Testis (tissue), 3 donors: Measurements from ENCODE around the gene IQSEC1. TPM values are rescaled to one million over a fixed set of nuclear protein-coding genes. Genes with fewer than 3 reads are reported as not detected.
A peak's percentile ranks its signal among the peaks of the same experiment; 100 is the strongest.

Source experiments
- DNase-seq: peaks from one replicate; pipeline ENCODE4 v3.0.0-alpha.2; 2019
- H3K27ac ChIP-seq, 2 donors: fragments of 200-600 bp; sonication (generic); one replicate each; pipeline ENCODE4 v1.5.1; 2019
- H3K27me3 ChIP-seq: fragments of 200-600 bp; sonication (generic); one replicate; pipeline ENCODE4 v1.5.1; 2019
- H3K36me3 ChIP-seq: fragments of 200-600 bp; sonication (generic); one replicate; pipeline ENCODE4 v1.5.1; 2017; ENCODE audit warnings: low read depth; ENCODE audit errors: missing control alignments
- H3K4me1 ChIP-seq: fragments of 200-600 bp; sonication (generic); one replicate; pipeline ENCODE4 v1.5.1; 2019
- H3K4me3 ChIP-seq, 2 donors: fragments of 200-600 bp; sonication (generic); one replicate each; pipeline ENCODE4 v1.5.1; 2017 to 2019
- H3K9me3 ChIP-seq: fragments of 200-600 bp; sonication (generic); one replicate; pipeline ENCODE4 v1.5.1; 2017
- CTCF ChIP-seq, 3 experiments: fragments of 450-650 bp in 2 of 3; fragments of 200-600 bp in 1 of 3; sonication (generic) in 1 of 3; IDR thresholded peaks; one replicate each; pipeline ENCODE4 v1.5.1; 2016 to 2019; ENCODE audit warnings: antibody characterized with exemption in 3 of 3, mild to moderate bottlenecking in 2 of 3, moderate library complexity in 1 of 3
- POLR2A ChIP-seq: fragments of 450-650 bp; IDR thresholded peaks from one replicate; pipeline ENCODE4 v1.6.1; 2017; ENCODE audit warnings: antibody characterized with exemption, mild to moderate bottlenecking, moderate library complexity
- WGBS, 2 donors: methylation state at CpG; one replicate each; pipeline ENCODE4 v1.1.5; 2018; 5-methylcytosine and 5-hydroxymethylcytosine counted together
- intact Hi-C: fragments of 100-400 bp; cut with DNase I; formaldehyde crosslinking; loops from one replicate; pipeline ENCODE4 v1.15.1; 2023; ENCODE audit warnings: low total_unique reads
- polyA plus RNA-seq: library from polyadenylated mRNA; stranded (reverse); fragments of 350-450 nt; fragmentation: Illumina TruSeq; extraction: RNeasy Lipid Tissue Mini Kit (QIAGEN cat#74804); gene quantifications from one replicate; pipeline ENCODE4 v1.2.3, GENCODE V29; 2014; ENCODE audit warnings: low read depth, low replicate concordance; ENCODE audit not compliant: insufficient read depth
- total RNA-seq, 2 donors: library from RNA; depleted of rRNA; stranded (reverse); fragments of >200 nt; gene quantifications; one replicate each; pipeline ENCODE4 v1.2.3, GENCODE V29; 2016

Gene IQSEC1
- total and polyA plus RNA-seq, 3 donors from 2014 or later, result 32.9 to 89.4 (median 74.3) TPM

- H3K4me3 ChIP-seq, result no peak overlapping the region
- peaks cover 26% of the 10 kb centered on the region for H3K4me1 ChIP-seq
- no peak for TF ChIP-seq CTCF (IDR thresholded peaks at IDR 0.05)
- no peak for TF ChIP-seq POLR2A
- intact Hi-C loops, result no loop called here
- WGBS, 2 donors, result 79 to 83% methylated on average over 10 to 11 of the region's 11 CpGs
- no peak overlapping the region for H3K27ac ChIP-seq
- H3K9me3 ChIP-seq, result no peaks in the 10 kb centered on the region
- DNase-seq, result no peak
- H3K36me3 ChIP-seq, result no peaks in the 10 kb centered on the region
- no peaks in the 10 kb centered on the region for H3K27me3 ChIP-seq
These were observed 108.3 kb downstream of the IQSEC1 start for GRCh38 chr3:12964711-12965612.

DNA sequence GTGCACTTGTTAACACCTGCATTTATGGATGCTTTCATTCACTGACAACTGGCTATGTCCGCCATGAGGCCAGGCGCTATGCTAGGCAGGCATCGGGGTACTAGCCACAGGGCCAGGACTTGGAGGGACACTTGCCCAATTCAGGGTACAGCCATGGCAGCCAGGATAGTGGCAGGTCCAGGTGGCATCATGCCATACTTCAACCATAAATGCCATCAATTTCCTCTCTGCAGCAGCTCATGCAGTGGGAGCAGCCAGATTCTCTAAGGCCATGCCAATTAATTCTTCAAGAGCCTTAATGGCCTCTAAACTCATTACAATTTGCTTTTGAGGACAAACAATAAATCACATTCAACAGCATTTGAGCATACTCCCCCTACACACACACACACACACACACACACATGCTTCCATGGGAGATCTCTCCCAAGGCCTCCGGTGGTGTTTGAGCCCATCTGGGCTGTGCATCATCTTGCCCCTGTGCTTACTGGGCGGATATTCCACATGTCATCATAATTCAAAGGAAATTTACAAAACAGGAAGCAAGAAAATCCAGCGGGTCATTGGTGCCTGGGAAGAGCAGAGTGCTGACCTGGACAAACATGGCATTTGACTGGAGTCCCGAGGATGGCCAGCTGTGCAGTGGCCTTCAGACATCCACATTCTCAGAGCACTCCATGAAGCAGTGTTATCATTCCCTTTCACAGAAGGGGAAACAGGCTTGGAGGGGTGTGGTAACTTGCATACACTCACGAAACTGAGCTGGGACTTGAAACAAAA lies 109.1 kb downstream of the IQSEC1 start:
- Histone ChIP-seq H3K27me3 (no peaks in the 10 kb centered on the region), H3K4me1 (peaks cover 31% of the 10 kb centered on the region), H3K36me3 (no peaks in the 10 kb centered on the region), H3K4me3 (no peak overlapping the region), H3K9me3 (no peaks in the 10 kb centered on the region), H3K27ac (no peak overlapping the region)
- intact Hi-C loops, result no loop called here
- DNase-seq, result peak; percentile 21
- 53 to 68% methylated on average over 7 to 8 of the region's 8 CpGs for WGBS, 2 donors
- TF ChIP-seq POLR2A, result no peak

DNA sequence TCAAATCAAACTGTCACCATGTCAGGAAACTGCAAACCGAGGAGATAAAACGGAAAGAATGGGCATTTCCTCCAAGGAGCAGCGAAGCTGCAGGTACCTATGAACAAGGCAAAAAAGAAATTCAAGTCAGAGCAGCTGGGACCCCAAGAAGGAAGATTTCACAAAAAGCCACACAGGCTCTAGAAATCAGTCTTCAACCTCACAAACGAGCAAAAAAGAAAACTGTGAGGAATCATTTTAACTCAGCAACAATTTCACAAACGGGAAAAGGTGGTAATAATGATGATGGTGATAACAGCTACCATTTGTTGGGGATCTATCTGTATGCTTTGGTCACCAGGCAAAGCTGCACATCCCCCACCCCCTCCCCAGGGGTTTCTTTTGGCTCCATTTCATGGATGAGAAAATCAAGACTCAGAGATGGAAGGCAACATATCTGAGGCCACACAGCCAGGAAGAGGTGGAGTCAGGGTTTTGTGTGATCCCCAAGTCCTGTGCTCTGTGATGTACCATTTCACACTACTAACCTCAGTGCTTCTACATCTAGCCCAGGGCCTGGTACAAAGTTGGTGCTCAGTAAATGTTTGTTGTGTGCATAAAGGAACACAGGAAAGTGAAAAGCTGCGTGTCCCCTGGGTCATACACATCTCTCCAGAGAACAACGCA lies 109.9 kb downstream of the IQSEC1 start:
- TF ChIP-seq POLR2A (no peak), CTCF (IDR thresholded peaks at IDR 0.05) (no peak)
- H3K27ac ChIP-seq, result no peak overlapping the region
- H3K4me1 ChIP-seq, result peaks cover 27% of the 10 kb centered on the region

DNA sequence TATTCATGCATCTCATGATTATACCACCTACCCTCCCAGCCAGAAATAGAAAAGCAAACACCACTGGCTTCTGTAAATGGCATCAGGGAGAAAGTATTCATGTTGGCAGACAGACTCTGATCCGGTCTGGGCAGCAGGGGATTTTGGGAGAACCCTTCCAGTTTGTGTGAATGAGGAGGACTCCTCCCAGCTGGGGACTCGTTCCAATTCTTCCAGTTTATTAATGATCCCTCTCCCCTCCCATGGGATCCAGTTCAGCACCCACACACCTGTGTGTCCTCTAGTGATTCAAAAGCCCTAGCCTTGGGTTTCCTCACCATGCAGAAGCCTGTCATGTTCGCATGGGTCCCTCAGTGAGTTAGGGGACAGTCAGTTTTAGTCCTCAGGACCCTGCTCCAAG lies 110.9 kb downstream of the IQSEC1 start:
- WGBS, 2 donors, result 82 to 94% methylated on average over 3 of the region's 3 CpGs
- no peak for TF ChIP-seq CTCF (IDR thresholded peaks at IDR 0.05)
- TF ChIP-seq POLR2A, result no peak
- Histone ChIP-seq H3K36me3 (no peaks in the 10 kb centered on the region), H3K27ac (no peak overlapping the region), H3K4me3 (no peak overlapping the region), H3K4me1 (peaks cover 31% of the 10 kb centered on the region), H3K9me3 (no peaks in the 10 kb centered on the region), H3K27me3 (no peaks in the 10 kb centered on the region)
- no peak for DNase-seq
- intact Hi-C loops, result no loop called here

More for the DNA sequence above, 109.9 kb downstream of the IQSEC1 start:
- WGBS, 2 donors, result 71 to 72% methylated on average over 7 of the region's 7 CpGs
- intact Hi-C loops, result no loop called here
- no peaks in the 10 kb centered on the region for H3K27me3 ChIP-seq
- no peaks in the 10 kb centered on the region for H3K9me3 ChIP-seq
- H3K4me3 ChIP-seq, result no peak overlapping the region
- no peaks in the 10 kb centered on the region for H3K36me3 ChIP-seq
- DNase-seq, result no peak

GRCh38 chr3:12961697-12962036 lies 111.6 kb downstream of the IQSEC1 start:
- no peak overlapping the region for H3K27ac ChIP-seq
- H3K27me3 ChIP-seq, result no peaks in the 10 kb centered on the region
- H3K4me3 ChIP-seq, result no peak overlapping the region
- peaks cover 37% of the 10 kb centered on the region for H3K4me1 ChIP-seq
- no peak for DNase-seq
- intact Hi-C loops, result no loop called here
- H3K9me3 ChIP-seq, result no peaks in the 10 kb centered on the region
- WGBS, 2 donors, result 88 to 100% methylated on average over 1 of the region's 1 CpG
- TF ChIP-seq POLR2A (no peak), CTCF (IDR thresholded peaks at IDR 0.05) (no peak)
- no peaks in the 10 kb centered on the region for H3K36me3 ChIP-seq
